Measurements from ENCODE around the gene SNCAIP. TPM values are rescaled to one million over a fixed set of nuclear protein-coding genes. Genes with fewer than 3 reads are reported as not detected.

SNCAIP gene
- total RNA-seq, 4 donors from 2014 or later: 4.9 to 7.7 (median 6.8) TPM

DNA sequence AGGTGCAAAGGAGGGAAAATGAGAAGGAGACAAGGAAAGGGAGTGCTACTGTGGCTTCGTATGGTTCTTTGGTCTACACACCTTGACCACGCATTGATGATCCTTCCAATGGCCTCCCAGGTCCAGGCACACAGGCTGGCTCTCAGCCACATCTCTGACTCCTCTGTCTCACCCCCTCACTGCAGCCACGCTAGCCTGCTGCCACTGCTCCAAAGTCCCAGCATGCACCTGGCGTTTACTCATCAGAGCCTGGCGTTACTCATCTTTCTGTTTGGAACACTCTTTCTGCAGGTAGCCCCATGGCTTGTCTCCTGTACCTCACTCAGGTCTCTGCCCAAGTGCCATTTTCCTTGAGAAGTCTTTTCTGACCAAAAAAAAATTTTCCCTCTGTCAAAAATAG, 195.5 kb downstream of the SNCAIP start:
- TF ChIP-seq CTCF (IDR thresholded peaks at IDR 0.05; ENCODE audit: low read depth): no peak

DNA sequence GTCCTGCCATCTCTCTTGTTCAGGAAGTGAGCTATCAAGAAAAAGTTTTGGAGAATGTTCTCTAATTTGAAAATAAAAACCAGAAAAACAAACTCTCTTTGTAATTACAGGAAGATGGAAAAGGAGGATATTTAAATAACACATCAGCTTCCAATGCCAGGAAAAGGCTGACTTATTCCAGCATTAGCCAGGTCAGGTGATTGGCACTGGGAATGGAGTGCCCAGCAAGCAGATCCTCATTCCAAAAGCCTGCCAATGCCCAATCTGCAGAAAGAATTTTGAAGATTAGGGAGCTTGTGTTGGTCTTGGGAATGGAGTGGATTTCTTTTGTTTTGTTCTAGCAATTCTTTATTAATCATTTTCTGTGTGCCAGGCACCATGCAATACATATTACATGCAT, 196.6 kb downstream of the SNCAIP start:
- TF ChIP-seq CTCF (IDR thresholded peaks at IDR 0.05; ENCODE audit: low read depth): no peak

Other genes with a start within 250 kb of the SNCAIP start
- 100 to 1,000 TPM in 2 of 4 donors, 10 to 100 TPM in 2; 22.2 to 161 (median 73.2) TPM for gene LOX, start 234.0 kb upstream of the SNCAIP start, total RNA-seq
- under 1 TPM in 1 of 4 donors, not detected in 3; 0.44 TPM for gene ZNF474, start 182.7 kb upstream of the SNCAIP start, total RNA-seq

Data from subcutaneous adipose tissue (tissue), 4 donors.